Neuronal stem cell (in vitro differentiated cells): ENCODE measurements around the gene SCN1A.
"Not testable (repeated sequence)": the region's sequence is repeated elsewhere in the genome, so short reads cannot be mapped to it uniquely, and the experiment has no call there.

Source experiments
- DNase-seq: peaks from one replicate; pipeline ENCODE4 v3.0.0-alpha.2; 2013; ENCODE audit warnings: low spot score
- H2AFZ ChIP-seq: one replicate; pipeline ENCODE4 v1.6.1; 2013; ENCODE audit warnings: mild to moderate bottlenecking, low read length, inconsistent platforms
- H2AK5ac ChIP-seq: 2 replicates; pipeline ENCODE4 v1.6.1; 2013; ENCODE audit warnings: low read depth, mild to moderate bottlenecking, inconsistent platforms, low read length, moderate library complexity, mixed read lengths
- H2BK120ac ChIP-seq: 2 replicates; pipeline ENCODE4 v1.6.1; 2013; ENCODE audit warnings: low read depth, mild to moderate bottlenecking, inconsistent platforms, low read length, moderate library complexity, mixed read lengths
- H2BK12ac ChIP-seq: one replicate; pipeline ENCODE4 v1.6.1; 2013; ENCODE audit warnings: low read length, inconsistent platforms
- H2BK15ac ChIP-seq: 2 replicates; pipeline ENCODE4 v1.6.1; 2013; ENCODE audit warnings: mild to moderate bottlenecking, low read length, inconsistent platforms, mixed read lengths
- H2BK5ac ChIP-seq: one replicate; pipeline ENCODE4 v1.6.1; 2013; ENCODE audit warnings: inconsistent platforms, mild to moderate bottlenecking, low read length, moderate library complexity
- H3K14ac ChIP-seq: one replicate; pipeline ENCODE4 v1.6.1; 2013; ENCODE audit warnings: low read length, inconsistent platforms
- H3K18ac ChIP-seq: 2 replicates; pipeline ENCODE4 v1.6.1; 2013; ENCODE audit warnings: low read length, inconsistent platforms
- H3K23ac ChIP-seq: 2 replicates; pipeline ENCODE4 v1.6.1; 2013; ENCODE audit warnings: low read depth, mild to moderate bottlenecking, mixed read lengths, low read length, inconsistent platforms; ENCODE audit not compliant: poor library complexity
- H3K27ac ChIP-seq: replicated peaks from 3 replicates; pipeline ENCODE4 v1.5.1; 2013; ENCODE audit warnings: low read length, inconsistent platforms
- H3K27me3 ChIP-seq, 3 experiments: 2 replicates each; pipeline ENCODE4 v1.6.1; 2013; ENCODE audit warnings: low read length in 3 of 3, mild to moderate bottlenecking in 2 of 3, inconsistent platforms in 1 of 3, low read depth in 1 of 3, mixed read lengths in 1 of 3, moderate library complexity in 1 of 3; ENCODE audit not compliant: control insufficient read depth in 3 of 3, insufficient read depth in 3 of 3
- H3K36me3 ChIP-seq, 2 donors: replicated peaks in 1 of 2; 2 replicates each; pipeline ENCODE4 v1.6.1; 2013; ENCODE audit warnings: low read length in 2 of 2; ENCODE audit not compliant: control insufficient read depth in 2 of 2, insufficient read depth in 2 of 2
- H3K4ac ChIP-seq: 2 replicates; pipeline ENCODE4 v1.6.1; 2013; ENCODE audit warnings: inconsistent platforms, mild to moderate bottlenecking, low read length, moderate library complexity
- H3K4me1 ChIP-seq, 2 donors: 1 replicate in 1 of 2; 2 replicates in 1 of 2; pipeline ENCODE4 v1.6.1; 2013; ENCODE audit warnings: low read length in 2 of 2, low read depth in 1 of 2; ENCODE audit not compliant: control insufficient read depth in 2 of 2, insufficient read depth in 1 of 2
- H3K4me2 ChIP-seq: one replicate; pipeline ENCODE4 v1.6.1; 2013; ENCODE audit warnings: mild to moderate bottlenecking, low read length, inconsistent platforms; ENCODE audit not compliant: insufficient read depth, poor library complexity, severe bottlenecking
- H3K4me3 ChIP-seq, 2 donors: 2 replicates each; pipeline ENCODE4 v1.5.1; 2013; ENCODE audit warnings: low read length in 2 of 2, mild to moderate bottlenecking in 2 of 2, inconsistent platforms in 1 of 2, moderate library complexity in 1 of 2
- H3K79me1 ChIP-seq: one replicate; pipeline ENCODE4 v1.6.1; 2013; ENCODE audit warnings: low read depth, mild to moderate bottlenecking, inconsistent platforms, low read length, moderate library complexity
- H3K9ac ChIP-seq: one replicate; pipeline ENCODE4 v1.6.1; 2013; ENCODE audit warnings: mild to moderate bottlenecking, low read depth, low read length, inconsistent platforms; ENCODE audit not compliant: poor library complexity
- H3K9me3 ChIP-seq, 2 donors: replicated peaks in 1 of 2; 2 replicates each; pipeline versions ENCODE3 to v1.6.1; 2013; ENCODE audit warnings: low read length in 2 of 2, mild to moderate bottlenecking in 2 of 2, inconsistent platforms in 1 of 2, low read depth in 1 of 2, mixed read lengths in 1 of 2, moderate library complexity in 1 of 2; ENCODE audit not compliant: control insufficient read depth in 2 of 2, insufficient read depth in 1 of 2
- H4K8ac ChIP-seq: one replicate; pipeline ENCODE4 v1.6.1; 2013; ENCODE audit warnings: low read depth, mild to moderate bottlenecking, inconsistent platforms, low read length, moderate library complexity
- H4K91ac ChIP-seq: one replicate; pipeline ENCODE4 v1.6.1; 2013; ENCODE audit warnings: low read length, low read depth, mild to moderate bottlenecking, inconsistent platforms; ENCODE audit not compliant: poor library complexity
- WGBS, 2 donors: extraction: QIAGEN DNeasy Blood & Tissue Kit; methylation state at CpG; one replicate each; pipeline ENCODE4 v1.1.7; 2013; ENCODE audit warnings: missing lambda C conversion rate in 2 of 2, mixed read lengths in 1 of 2; ENCODE audit not compliant: insufficient read length in 2 of 2, insufficient replicate concordance in 1 of 2; ENCODE audit errors: extremely low coverage in 2 of 2; 5-methylcytosine and 5-hydroxymethylcytosine counted together

Gene SCN1A

DNA sequence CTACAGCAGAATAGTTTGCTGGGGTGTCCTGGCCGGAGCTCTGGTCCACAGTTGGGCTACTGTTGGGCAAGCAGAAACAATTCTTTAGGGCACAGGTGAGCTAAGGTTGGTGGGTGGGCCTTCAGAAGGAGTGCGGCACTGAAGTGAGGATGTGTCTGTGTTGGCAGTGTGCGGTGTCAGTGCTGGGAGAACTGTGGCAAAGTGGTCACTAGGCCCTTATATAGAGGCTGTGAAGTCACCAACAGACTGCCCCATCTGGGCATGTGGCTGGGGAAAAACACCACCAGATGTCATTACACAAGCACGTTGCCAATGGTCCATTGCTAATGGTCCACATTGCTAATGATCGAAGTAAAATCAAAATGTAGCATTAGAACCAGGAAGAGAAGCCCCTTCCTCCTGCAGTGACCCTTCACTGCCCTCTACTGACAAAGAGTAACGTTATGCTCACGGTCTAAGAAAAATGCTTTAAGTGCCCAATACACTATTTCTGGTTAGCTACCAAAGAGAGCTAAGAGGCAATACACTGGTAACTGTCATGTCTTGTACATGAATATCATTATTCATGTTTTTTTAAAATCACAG lies 21.3 kb downstream of the SCN1A start:
- Histone ChIP-seq H3K27ac (no peak overlapping the region), H2BK15ac (no peak overlapping the region), H3K4me3 (no peak overlapping the region), H3K27me3 (no peaks in the 10 kb centered on the region), H2AK5ac (no peak overlapping the region), H3K4me1 (peaks cover 0 to 2% of the 10 kb centered on the region in 2 donors), H2BK120ac (no peak overlapping the region), H3K14ac (no peak overlapping the region), H3K9ac (no peak overlapping the region), H3K4ac (no peak overlapping the region), H2AFZ (peak overlapping the region; percentile 59), H3K18ac (no peak overlapping the region), H4K8ac (no peak overlapping the region), H2BK12ac (no peak overlapping the region), H4K91ac (no peak overlapping the region), H3K79me1 (no peaks in the 10 kb centered on the region), H3K36me3 (no peaks in the 10 kb centered on the region), H3K4me2 (no peak overlapping the region), H2BK5ac (no peak overlapping the region), H3K23ac (no peak overlapping the region), H3K9me3 (no peaks in the 10 kb centered on the region)
- WGBS, 2 donors = no CpG with 5 or more reads among the region's 7 CpGs
- DNase-seq = peak; percentile 26

DNA sequence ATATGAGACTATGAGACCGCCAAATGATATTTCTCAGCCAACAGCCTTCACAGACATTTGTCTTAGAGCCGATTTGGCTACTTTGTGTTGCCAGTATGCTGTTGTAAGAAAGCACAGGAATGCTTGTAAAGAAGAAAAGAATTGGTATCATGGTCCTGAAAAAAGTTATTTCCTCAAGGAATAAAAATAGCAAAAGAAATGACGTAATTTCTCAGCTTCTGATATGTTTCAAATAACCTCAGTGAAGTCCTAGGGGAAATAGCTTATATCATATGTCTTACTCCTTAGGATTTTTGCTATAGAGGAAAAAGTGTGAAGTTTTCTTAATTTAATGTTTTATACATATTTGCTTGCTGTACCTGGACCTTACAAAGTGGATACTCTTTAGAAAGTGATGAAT lies 23.0 kb downstream of the SCN1A start:
- Histone ChIP-seq H4K8ac (no peak overlapping the region), H3K9me3 (no peaks in the 10 kb centered on the region), H3K79me1 (no peaks in the 10 kb centered on the region), H3K4me2 (no peak overlapping the region), H2BK5ac (no peak overlapping the region), H3K4me3 (no peak overlapping the region), H3K23ac (no peak overlapping the region), H2AFZ (no peak overlapping the region), H3K14ac (no peak overlapping the region), H2BK120ac (no peak overlapping the region), H2BK12ac (no peak overlapping the region), H3K9ac (no peak overlapping the region), H2AK5ac (no peak overlapping the region), H4K91ac (no peak overlapping the region), H3K4ac (no peak overlapping the region), H3K36me3 (no peaks in the 10 kb centered on the region), H3K27me3 (no peaks in the 10 kb centered on the region), H3K18ac (no peak overlapping the region), H2BK15ac (no peak overlapping the region), H3K27ac (no peak overlapping the region), H3K4me1 (peaks cover 0 to 2% of the 10 kb centered on the region in 2 donors)
- no CpG with 5 or more reads among the region's 3 CpGs for WGBS, 2 donors
- DNase-seq = no peak

DNA sequence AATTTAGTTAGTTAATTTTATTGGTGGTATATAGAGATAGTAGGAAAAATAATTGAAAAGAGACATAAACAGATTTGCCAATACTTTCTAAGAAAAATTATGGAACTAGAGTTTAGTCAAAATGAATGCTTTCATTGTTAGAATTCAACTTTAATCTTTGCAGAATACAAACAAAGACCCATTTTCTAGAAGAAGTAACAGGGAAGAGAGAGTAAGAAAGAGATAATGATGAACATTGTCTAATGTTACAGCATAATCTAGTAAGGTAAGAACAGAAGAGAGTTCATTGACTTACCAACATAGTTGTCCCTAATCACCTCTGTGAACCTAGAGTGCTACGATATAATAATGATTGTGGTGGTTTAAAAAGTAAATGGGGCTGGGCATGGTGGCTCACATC lies 23.7 kb downstream of the SCN1A start:
- no peaks in the 10 kb centered on the region for H3K79me1 ChIP-seq
- no peak overlapping the region for H3K4me3 ChIP-seq
- no CpG with 5 or more reads among the region's 1 CpG for WGBS, 2 donors
- H2BK12ac ChIP-seq = no peak overlapping the region
- H2AK5ac ChIP-seq = no peak overlapping the region
- H3K4ac ChIP-seq = no peak overlapping the region
- no peak overlapping the region for H3K27ac ChIP-seq
- H2BK120ac ChIP-seq = no peak overlapping the region
- no peak for DNase-seq
- H3K18ac ChIP-seq = no peak overlapping the region
- H4K8ac ChIP-seq = no peak overlapping the region
- H3K14ac ChIP-seq = no peak overlapping the region
- H3K36me3 ChIP-seq = no peaks in the 10 kb centered on the region
- H3K9me3 ChIP-seq = no peaks in the 10 kb centered on the region
- H3K9ac ChIP-seq = no peak overlapping the region
- H4K91ac ChIP-seq = no peak overlapping the region
- H3K4me1 ChIP-seq = peaks cover 0 to 2% of the 10 kb centered on the region in 2 donors
- H3K4me2 ChIP-seq = no peak overlapping the region
- H3K27me3 ChIP-seq = no peaks in the 10 kb centered on the region
- H3K23ac ChIP-seq = no peak overlapping the region
- no peak overlapping the region for H2AFZ ChIP-seq
- H2BK5ac ChIP-seq = no peak overlapping the region
- H2BK15ac ChIP-seq = no peak overlapping the region

DNA sequence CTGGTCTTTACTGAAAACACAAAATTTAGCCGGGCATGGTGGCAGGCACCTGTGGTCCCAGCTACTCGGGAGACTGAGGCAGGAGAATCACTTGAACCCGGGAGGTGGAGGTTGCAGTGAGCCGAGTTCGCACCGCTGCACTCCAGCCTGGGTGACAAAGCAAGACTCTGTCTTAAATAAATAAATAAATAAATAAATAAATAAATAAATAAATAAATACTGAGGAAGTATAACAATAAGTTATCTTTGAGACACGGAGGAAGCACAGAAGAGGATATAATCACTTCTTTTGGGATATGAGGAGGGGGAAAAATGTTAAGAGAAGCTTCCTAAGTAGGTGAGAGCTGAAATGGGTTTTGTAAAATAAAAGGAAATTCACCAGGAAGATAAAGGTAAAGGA lies 24.5 kb downstream of the SCN1A start:
- H2BK15ac ChIP-seq, H3K4me3 ChIP-seq, H3K18ac ChIP-seq, H3K4me2 ChIP-seq, H3K27ac ChIP-seq, H2BK5ac ChIP-seq, H3K4ac ChIP-seq, H3K9ac ChIP-seq, H3K14ac ChIP-seq, H3K9me3 ChIP-seq, DNase-seq, H3K4me1 ChIP-seq, H3K36me3 ChIP-seq, H4K8ac ChIP-seq, H3K23ac ChIP-seq, H3K27me3 ChIP-seq, H2AK5ac ChIP-seq, H3K79me1 ChIP-seq, H2BK120ac ChIP-seq, H4K91ac ChIP-seq, H2BK12ac ChIP-seq, H2AFZ ChIP-seq: not testable (repeated sequence)
- WGBS, 2 donors = no CpG with 5 or more reads among the region's 7 CpGs
